Head of caudate nucleus (tissue), 42 donors: ENCODE measurements around the gene PIP4K2A.
A peak's percentile ranks its signal among the peaks of the same experiment; 100 is the strongest.

ENCODE experiments used
- DNase-seq, 42 donors: peaks; one replicate each; pipeline versions ENCODE4 v3.0.0 to v3.0.0-alpha.2; 2020 to 2021; ENCODE audit warnings: mixed read lengths in 7 of 42
- intact Hi-C: fragments of 100-400 bp; cut with DNase I; formaldehyde crosslinking; loops from one replicate; pipeline ENCODE4 v1.15.0; 2022

The PIP4K2A gene

DNA sequence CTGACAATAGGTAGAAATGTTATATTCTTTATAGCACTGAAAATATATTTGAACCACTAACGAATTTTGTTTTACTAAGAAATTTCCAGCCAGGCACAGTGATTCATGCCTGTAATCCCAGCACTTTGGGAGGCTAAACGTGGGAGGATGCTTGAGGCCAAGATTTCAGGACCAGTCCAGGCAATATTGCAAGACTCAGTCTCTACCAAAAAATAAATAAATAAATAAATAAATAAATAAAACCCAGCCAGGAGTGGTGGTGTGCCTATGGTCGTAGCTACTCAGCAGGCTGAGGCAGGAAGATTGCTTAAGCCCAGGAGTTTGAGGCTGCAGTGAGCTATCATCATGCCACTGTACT, 39.8 kb downstream of the PIP4K2A start:
- no peak for DNase-seq
- intact Hi-C loops, result no loop called here

DNA sequence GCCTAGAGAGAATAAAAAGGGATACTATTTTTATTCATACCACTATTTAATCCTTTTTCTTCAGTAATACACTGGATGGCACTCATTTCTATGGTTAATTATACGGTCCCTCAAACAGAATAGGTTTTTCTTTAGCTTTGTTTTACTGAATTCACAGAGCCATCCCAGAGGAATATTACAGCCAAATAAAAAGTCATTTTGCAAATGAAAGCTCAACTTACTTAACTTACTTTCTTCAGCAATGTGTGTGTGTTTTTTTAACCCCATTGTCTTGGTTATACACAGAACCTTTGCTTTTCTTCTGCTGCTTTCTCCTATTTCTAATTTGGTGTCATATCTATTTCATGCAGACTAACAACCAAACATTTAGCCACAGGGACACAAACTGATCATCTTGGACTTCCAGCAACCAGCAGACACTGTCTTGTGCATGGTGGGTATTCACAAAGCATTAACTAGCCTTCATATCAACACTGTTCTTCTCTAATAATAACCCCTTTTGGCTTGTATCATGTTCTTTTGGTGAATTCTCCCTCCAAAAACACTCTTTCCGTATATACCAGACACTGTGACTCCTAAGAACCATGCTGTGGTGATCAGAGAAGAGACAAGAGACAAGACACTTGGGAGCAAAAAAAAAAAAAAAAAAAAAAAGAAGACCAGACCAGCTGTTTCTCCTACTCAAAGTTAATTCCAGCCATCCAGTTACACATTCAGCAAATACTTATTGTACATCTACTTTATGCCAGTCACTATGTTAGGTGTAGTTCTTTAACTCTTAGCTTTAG, 40.4 kb downstream of the PIP4K2A start:
- no peak for DNase-seq
- intact Hi-C loops, result no loop called here

GRCh38 chr10:22673091-22673392, 41.3 kb downstream of the PIP4K2A start:
- DNase-seq, result no peak
- intact Hi-C loops, result no loop called here

GRCh38 chr10:22672319-22673090, 41.9 kb downstream of the PIP4K2A start:
- intact Hi-C loops, result no loop called here
- no peak for DNase-seq

DNA sequence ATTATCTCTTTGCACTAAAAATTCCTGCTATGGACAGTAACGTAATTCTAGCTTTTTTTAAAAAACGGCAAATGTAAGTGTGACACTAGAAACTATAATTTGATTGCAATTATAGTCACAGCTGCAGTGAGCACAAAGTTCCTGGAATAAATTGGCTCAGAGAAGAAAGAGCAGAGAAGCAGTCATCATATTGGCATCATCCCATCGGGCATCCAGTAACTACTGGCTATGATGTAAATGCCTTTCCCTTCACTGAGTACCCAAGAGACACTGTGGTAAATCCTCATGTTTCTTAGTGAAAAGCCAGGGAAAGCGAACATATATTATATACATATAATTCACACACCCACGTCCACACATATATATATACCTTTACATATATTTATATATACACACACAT, 43.6 kb downstream of the PIP4K2A start:
- intact Hi-C loops, result no loop called here
- peak in 14 of 42 donors; percentile 26 to 83 (median 60) for DNase-seq

GRCh38 chr10:22669163-22669711, 45.1 kb downstream of the PIP4K2A start:
- intact Hi-C loops, result no loop called here
- DNase-seq, result peak in 1 of 42 donors; percentile 47

- no peak for DNase-seq
Measured at GRCh38 chr10:22667093-22667480, 47.3 kb downstream of the PIP4K2A start.

DNA sequence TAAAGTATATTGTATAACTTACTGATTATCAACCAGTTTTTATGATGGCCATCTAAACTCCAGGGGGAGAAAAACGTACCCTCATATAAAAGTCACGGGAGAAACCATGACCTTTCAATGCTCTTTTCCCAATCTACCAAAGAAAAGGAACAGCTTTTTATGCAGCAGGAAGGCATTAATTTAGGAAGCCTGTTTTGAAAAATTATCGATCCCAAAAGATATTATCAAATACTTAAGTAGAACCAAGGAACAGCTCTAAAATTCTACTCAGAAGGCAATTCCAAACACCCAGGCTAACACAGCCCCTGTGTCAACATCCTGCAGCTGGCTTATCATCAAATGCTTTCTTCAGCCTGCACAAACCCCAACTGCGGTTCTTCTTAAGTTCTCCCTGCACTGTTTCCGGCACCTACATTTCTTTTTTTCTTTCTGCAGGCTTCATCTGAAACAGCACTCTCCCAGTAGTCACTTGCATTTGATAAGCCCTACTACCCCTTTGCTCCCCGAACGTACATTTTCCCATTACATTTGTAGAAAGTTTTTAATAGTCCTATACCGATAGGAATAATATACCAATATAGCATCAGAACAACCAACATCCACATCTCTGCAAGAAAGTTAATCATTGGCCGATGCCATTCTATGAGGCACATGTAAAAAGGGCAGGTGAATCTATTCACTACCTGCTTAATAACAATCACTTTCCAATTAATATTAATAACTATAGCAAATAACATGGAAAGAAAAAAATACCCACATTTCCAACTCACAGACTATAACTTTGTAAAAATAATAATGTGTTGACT, 47.9 kb downstream of the PIP4K2A start:
- intact Hi-C loops, result no loop called here
- peak in 1 of 42 donors; percentile 50 for DNase-seq

More at GRCh38 chr10:22667093-22667480, 47.3 kb downstream of the PIP4K2A start:
- intact Hi-C loops, result no loop called here

GRCh38 chr10:22665329-22665728, 49.0 kb downstream of the PIP4K2A start:
- intact Hi-C loops, result no loop called here
- no peak for DNase-seq

GRCh38 chr10:22662733-22663330, 51.5 kb downstream of the PIP4K2A start:
- intact Hi-C loops, result no loop called here
- no peak for DNase-seq

GRCh38 chr10:22659866-22660265, 54.5 kb downstream of the PIP4K2A start:
- no peak for DNase-seq
- intact Hi-C loops, result no loop called here

DNA sequence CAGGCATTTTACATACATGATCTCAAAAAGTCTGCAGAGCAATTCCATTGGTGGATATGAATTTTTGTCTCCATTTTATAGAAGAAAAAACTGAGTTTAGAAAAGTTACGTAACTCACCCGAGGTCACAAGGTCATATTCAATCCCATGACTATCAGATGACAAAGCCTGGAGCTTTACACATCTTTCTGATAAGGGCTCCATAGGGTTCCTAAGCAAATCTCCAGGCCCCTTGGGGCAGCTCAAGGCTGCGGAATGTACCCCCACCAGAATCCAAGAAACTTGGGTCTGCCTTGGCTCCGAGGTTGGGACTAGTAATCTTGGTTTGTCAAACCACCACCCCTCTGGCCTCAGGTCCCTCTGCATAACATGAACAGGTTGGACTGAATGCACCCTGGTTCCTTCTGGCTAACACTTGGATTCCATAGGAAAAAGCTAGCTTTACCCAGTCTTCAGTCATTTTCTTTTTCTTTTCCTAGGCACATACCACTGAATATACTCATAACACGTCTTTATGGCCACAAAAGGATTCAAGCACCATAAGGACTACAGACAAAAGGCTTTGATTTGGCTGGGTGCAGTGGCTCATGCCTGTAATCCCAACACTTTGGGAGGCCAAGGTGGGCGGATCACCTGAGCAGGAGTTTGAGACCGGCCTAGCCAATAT, 55.5 kb downstream of the PIP4K2A start:
- intact Hi-C loops, result no loop called here
- no peak for DNase-seq

DNA sequence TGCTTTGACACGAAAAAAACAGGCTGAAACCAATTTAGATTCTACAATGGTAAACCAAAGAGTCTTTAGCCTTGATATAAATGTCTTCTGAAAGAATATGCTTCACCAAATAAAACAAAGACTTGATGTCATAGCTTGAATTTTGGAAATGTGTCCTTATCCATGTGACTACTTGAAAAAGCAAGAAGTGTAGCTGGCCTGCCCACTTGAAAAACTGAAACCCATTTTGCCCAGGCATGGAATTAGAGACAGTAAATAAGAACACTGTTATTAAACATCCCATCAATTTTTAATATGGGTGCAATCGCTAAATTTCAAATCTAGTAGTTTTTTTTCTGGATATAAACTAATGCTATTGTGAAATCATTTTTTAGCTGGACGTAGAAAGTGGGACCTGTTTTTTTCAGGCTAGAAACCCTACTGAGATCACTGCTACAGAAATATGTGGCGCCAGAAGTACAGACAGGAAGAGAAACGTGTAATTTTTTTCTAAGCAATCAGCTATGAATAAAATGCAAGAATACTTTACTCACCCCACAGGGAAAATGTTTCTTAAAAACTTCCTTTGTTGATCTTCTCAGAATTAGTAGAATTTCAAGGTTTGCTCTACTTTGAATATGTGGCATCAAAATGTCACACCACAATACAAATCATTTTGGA, 56.7 kb downstream of the PIP4K2A start:
- intact Hi-C loops, result no loop called here
- DNase-seq, result no peak

GRCh38 chr10:22657024-22657423, 57.4 kb downstream of the PIP4K2A start:
- no peak for DNase-seq
- intact Hi-C loops, result no loop called here

- intact Hi-C loops, result no loop called here
- DNase-seq, result no peak
Measured at GRCh38 chr10:22656036-22656435, 58.3 kb downstream of the PIP4K2A start.

GRCh38 chr10:22655312-22655981, 58.9 kb downstream of the PIP4K2A start:
- DNase-seq, result no peak
- intact Hi-C loops, result no loop called here

DNA sequence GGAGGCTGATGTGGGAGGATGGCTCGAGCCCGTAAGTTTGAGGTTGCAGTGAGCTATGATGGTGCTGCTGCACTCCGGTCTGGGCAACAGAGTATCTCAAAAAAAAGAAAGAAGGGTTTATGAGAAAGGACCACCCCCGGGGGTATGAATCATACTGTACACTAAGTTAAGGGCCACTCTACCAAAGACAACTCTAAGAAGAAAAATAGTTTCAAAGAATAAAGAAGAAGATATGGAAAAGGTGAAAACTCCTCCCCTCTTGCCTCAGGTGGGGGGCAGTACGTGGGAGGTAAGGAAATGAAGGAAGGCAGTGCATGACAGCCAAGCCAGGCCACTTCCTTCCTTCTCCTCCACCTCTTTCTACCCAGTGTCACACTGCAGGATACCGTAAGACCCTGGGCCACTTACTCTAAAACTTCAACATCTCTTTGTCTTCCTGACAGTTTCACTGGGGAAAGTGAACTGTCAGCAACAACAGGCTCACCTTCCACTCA, 61.3 kb downstream of the PIP4K2A start:
- intact Hi-C loops, result no loop called here
- no peak for DNase-seq
